ENCODE data around the gene LRRC3B. TPM values are rescaled to one million over a fixed set of nuclear protein-coding genes. Genes with fewer than 3 reads are reported as not detected.

LRRC3B gene
- total RNA-seq, 2 experiments from 2014 or later: not detected

DNA sequence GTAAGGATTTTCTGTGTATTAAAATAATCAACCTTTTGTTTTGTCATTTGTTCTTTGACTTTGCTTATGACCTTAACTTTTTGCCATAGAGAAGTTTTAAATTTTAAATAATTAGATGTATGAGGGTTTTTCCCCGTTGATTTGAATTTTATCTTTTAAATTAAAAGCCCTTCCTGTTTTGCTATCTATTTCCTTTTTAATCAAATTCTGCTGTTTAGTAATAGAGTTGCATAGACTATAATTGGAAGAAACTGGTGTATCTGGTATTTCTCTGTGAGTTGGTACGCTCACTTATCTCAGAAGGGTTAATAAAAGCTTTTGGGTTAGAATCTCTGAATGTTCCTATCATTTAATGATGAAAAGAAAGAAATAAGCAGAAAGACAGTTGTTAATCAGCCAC, 82.2 kb downstream of the LRRC3B start:
- ATAC-seq (ENCODE audit: low read depth): no peak
- H3K27me3 Mint-ChIP-seq: no peaks in the 10 kb centered on the region
- POLR2A ChIA-PET: no interaction called here
- H3K36me3 Mint-ChIP-seq: no peaks in the 10 kb centered on the region
- no peaks in the 10 kb centered on the region for H3K4me1 Mint-ChIP-seq
- no peak overlapping the region for H3K4me3 Mint-ChIP-seq
- DNase-seq: no peak
- H3K27ac Mint-ChIP-seq: no peak overlapping the region
- peaks cover 2% of the 10 kb centered on the region for H3K9me3 Mint-ChIP-seq

DNA sequence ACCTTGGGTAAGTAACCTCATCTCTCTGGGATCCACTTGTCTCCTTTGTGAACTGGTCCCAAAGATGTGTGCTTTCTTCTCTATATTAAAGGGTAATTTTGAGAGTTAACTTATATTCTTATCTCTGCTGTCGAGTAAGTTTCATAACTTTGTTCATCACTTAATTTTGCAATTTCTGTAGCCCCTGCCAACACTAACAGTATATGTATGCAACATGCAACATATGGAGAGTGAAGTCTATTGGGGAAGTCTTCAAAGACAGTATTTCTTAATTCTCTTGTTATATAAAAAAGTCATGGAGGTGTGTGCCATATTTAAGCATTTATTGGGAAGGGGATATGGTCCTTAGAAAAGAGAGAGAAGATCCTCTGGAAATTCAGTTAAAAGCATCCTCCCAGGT, 85.9 kb downstream of the LRRC3B start:
- no peak overlapping the region for H3K27ac Mint-ChIP-seq
- no peaks in the 10 kb centered on the region for H3K9me3 Mint-ChIP-seq
- no peak for ATAC-seq (ENCODE audit: low read depth)

DNA sequence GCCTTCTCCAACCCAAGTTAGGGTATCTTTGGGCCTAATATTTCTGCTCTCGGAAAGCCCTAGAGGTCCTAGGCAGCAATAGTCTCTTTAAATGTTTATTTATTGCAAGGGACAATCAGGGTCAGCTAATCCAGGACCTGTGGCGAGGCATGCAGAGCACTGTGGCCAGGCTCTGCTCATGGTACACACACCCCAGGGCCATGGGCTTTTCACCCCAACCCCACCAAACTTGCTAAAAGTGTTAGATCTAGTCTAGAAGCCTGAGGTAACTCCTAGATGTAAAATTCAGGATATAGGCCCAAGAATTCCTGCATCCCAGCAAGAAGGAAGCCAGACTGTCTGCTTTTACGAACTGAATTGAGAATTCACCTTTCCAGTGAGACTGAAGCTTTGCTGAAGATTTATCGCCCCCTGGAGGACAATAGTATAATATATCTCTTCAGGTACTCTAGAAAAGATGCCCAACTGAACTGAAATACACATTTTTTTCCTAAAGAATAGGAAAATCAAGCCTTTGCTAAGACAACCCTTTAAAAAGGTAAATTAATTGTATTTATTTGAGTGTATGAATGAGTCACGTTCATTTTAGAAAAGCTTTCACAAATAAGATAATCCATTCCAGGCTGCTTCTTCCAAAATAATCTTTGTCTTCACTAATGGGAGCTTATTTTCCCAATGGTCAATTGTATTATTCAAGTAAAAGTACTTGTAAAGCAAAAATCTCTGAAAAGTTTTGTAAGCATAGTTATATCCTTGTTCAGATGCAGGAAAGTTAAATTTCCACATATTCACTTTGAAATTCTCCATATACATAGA, 89.8 kb downstream of the LRRC3B start:
- no peaks in the 10 kb centered on the region for H3K9me3 Mint-ChIP-seq
- no peaks in the 10 kb centered on the region for H3K27me3 Mint-ChIP-seq
- DNase-seq (no peak), ATAC-seq (ENCODE audit: low read depth) (no peak)
- H3K4me1 Mint-ChIP-seq: no peaks in the 10 kb centered on the region
- POLR2A ChIA-PET: no interaction called here
- H3K4me3 Mint-ChIP-seq: no peak overlapping the region
- no peak overlapping the region for H3K27ac Mint-ChIP-seq
- no peaks in the 10 kb centered on the region for H3K36me3 Mint-ChIP-seq

More for the DNA sequence above, 85.9 kb downstream of the LRRC3B start:
- Mint-ChIP-seq H3K4me1 (no peaks in the 10 kb centered on the region), H3K36me3 (no peaks in the 10 kb centered on the region), H3K27me3 (no peaks in the 10 kb centered on the region), H3K4me3 (no peak overlapping the region)
- no peak for DNase-seq
- POLR2A ChIA-PET: no interaction called here

DNA sequence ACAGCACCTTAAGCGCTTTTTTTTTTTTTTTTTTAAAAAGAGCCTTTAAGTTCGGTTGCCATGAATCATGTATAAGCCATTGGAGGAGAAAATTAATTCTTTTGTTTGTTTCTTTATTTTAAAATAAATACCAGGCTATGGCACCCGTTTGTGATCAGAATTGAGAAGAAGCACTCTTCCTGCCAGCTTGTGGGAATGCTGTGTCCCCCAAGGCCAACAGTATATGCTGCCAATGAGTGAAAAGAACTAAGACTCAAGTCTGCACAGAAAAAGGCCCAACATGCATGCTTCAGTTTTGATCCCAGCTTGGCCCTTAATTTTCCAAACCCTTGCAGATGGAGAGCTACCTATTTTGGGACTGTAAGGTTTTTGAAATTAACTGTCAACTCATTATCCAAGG, 90.5 kb downstream of the LRRC3B start:
- Mint-ChIP-seq H3K27me3 (no peaks in the 10 kb centered on the region), H3K4me3 (no peak overlapping the region), H3K27ac (no peak overlapping the region), H3K9me3 (no peaks in the 10 kb centered on the region), H3K4me1 (no peaks in the 10 kb centered on the region), H3K36me3 (no peaks in the 10 kb centered on the region)
- POLR2A ChIA-PET: no interaction called here
- no peak for DNase-seq
- no peak for ATAC-seq (ENCODE audit: low read depth)

DNA sequence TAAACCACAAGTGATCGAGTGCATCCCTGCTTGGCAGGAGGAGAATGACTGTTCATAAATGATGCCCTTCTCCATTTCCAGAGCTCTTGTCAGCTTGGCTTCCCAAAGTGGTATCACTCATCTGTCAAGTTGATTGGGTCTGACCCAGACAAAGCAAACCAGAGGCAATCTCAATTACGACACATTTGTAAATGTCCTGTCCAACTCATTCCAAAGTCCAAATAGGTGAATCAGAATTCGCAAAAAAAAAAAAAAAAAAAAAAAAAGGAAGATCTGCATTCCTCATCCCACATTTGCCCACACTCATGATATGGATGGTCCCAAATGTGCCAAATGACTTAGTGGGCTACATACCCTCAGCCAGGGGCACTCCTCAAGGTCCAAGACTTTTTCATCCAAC, 91.9 kb downstream of the LRRC3B start:
- Mint-ChIP-seq H3K4me1 (no peaks in the 10 kb centered on the region), H3K9me3 (no peaks in the 10 kb centered on the region), H3K4me3 (no peak overlapping the region), H3K27ac (no peak overlapping the region), H3K36me3 (no peaks in the 10 kb centered on the region), H3K27me3 (no peaks in the 10 kb centered on the region)
- POLR2A ChIA-PET: no interaction called here
- ATAC-seq (ENCODE audit: low read depth) (no peak), DNase-seq (no peak)

DNA sequence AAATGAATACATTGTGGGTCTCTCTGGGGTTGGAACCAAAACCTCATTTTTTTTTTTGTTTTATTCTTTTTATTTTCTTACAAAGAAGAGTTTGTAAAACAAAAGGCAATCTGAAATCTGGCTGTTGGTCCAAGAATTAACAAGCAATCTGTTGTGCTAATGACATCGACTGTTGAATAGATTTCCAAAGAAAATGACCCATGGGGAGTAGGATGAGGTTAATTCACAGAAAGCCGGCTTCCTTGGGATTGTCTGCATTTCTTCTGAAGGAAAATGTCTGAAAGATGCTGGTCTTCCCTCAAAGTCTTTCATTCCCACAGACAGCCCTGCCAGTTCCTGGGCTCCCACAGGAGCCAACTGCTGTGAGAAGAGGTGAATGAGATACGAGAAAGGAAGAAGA, 92.9 kb downstream of the LRRC3B start:
- Mint-ChIP-seq H3K27ac (no peak overlapping the region), H3K4me3 (no peak overlapping the region), H3K27me3 (no peaks in the 10 kb centered on the region), H3K36me3 (no peaks in the 10 kb centered on the region), H3K4me1 (no peaks in the 10 kb centered on the region), H3K9me3 (peaks cover 2% of the 10 kb centered on the region)
- no peak for DNase-seq
- ATAC-seq (ENCODE audit: low read depth): no peak
- POLR2A ChIA-PET: no interaction called here

DNA sequence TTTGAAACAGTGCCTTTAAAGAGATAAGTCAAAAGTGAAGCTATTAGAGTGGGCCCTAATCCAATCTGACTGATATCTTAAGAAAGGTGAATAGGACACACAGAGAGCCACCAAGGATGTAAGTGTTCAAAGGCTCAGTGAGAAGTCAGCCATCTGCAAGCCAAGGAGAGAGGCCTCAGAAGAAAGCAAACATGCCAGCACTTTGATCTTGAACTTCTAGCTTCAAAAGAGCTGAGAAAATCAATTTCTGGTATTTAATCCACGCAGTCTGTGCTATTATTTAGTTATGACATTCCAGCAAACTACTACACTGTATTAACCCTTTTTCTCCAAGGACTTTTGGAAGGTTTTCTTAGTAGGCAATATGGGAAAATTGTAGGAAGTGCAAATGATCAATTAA, 95.7 kb downstream of the LRRC3B start:
- H3K4me3 Mint-ChIP-seq: no peak overlapping the region
- ATAC-seq (ENCODE audit: low read depth) (no peak), DNase-seq (no peak)
- H3K36me3 Mint-ChIP-seq: no peaks in the 10 kb centered on the region
- no peak overlapping the region for H3K27ac Mint-ChIP-seq
- H3K9me3 Mint-ChIP-seq: peaks cover 2% of the 10 kb centered on the region
- POLR2A ChIA-PET: no interaction called here
- no peaks in the 10 kb centered on the region for H3K27me3 Mint-ChIP-seq
- H3K4me1 Mint-ChIP-seq: no peaks in the 10 kb centered on the region

DNA sequence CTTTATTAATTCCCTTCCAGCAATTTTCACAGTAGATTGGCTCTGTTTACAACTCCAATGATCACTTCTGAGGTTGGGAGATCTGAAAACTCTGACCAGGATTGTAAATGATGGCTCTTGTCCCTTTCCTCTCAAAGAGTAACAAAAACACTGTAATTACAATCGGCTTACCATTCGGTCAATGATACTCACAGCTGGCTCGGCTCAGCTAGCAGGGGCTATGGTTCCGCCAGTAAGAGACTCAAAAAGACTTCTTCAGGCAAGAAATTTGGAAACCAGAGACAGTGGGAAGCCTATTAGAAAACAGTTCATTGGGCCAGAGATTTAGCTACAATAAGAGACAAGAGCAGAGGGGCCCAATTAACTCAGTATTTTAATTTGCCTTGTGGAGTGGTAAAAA, 96.6 kb downstream of the LRRC3B start:
- DNase-seq: no peak
- POLR2A ChIA-PET: no interaction called here
- H3K4me3 Mint-ChIP-seq: no peak overlapping the region

DNA sequence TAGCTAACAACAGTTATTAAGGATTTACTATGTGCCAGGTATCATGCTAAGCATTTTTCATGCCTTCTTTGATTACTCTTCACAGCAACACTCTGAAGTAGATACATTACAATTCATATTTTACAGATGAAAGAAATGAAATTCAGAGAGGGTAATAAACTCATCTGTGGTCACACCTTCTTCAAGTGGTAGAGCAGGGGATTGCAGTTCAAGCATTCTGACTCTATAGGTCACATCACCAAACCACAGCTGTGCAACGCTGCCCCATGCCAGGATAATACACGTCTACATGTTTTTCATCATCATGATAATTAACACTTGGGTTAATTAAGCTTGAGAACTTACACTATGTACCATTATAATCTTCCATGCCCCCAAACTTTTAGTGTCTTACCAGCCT, 98.5 kb downstream of the LRRC3B start:
- POLR2A ChIA-PET: no interaction called here
- peaks cover 2% of the 10 kb centered on the region for H3K9me3 Mint-ChIP-seq
- DNase-seq (no peak), ATAC-seq (ENCODE audit: low read depth) (no peak)
- no peaks in the 10 kb centered on the region for H3K27me3 Mint-ChIP-seq
- no peak overlapping the region for H3K4me3 Mint-ChIP-seq
- no peaks in the 10 kb centered on the region for H3K4me1 Mint-ChIP-seq
- H3K27ac Mint-ChIP-seq: no peak overlapping the region
- H3K36me3 Mint-ChIP-seq: no peaks in the 10 kb centered on the region

More for the DNA sequence above, 96.6 kb downstream of the LRRC3B start:
- no peak for ATAC-seq (ENCODE audit: low read depth)
- Mint-ChIP-seq H3K9me3 (peaks cover 2% of the 10 kb centered on the region), H3K36me3 (no peaks in the 10 kb centered on the region), H3K27ac (no peak overlapping the region), H3K4me1 (no peaks in the 10 kb centered on the region), H3K27me3 (no peaks in the 10 kb centered on the region)

DNA sequence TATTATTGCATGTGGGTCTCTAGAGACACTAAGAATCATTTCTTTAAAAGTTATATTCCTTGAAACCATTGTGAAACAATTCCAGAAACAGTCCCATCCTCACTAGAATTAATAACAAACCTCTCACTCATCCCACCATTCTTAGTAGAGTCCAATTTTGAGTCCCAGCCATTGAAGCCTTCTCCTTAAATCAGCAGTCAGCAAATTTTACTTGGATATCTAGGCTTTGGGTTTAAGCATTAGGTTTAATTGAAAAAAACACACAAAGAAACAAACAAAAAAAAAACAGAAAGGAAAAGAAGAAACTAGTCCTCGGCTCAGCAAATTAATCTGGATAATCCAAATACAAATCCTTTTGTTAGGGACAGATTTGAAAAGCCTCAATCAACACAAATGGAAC, 109.3 kb downstream of the LRRC3B start:
- no peaks in the 10 kb centered on the region for H3K4me1 Mint-ChIP-seq
- H3K9me3 Mint-ChIP-seq: peaks cover 2% of the 10 kb centered on the region
- no peak overlapping the region for H3K27ac Mint-ChIP-seq
- H3K36me3 Mint-ChIP-seq: no peaks in the 10 kb centered on the region
- ATAC-seq (ENCODE audit: low read depth): no peak
- POLR2A ChIA-PET: no interaction called here
- no peak for DNase-seq
- H3K27me3 Mint-ChIP-seq: no peaks in the 10 kb centered on the region
- H3K4me3 Mint-ChIP-seq: no peak overlapping the region

DNA sequence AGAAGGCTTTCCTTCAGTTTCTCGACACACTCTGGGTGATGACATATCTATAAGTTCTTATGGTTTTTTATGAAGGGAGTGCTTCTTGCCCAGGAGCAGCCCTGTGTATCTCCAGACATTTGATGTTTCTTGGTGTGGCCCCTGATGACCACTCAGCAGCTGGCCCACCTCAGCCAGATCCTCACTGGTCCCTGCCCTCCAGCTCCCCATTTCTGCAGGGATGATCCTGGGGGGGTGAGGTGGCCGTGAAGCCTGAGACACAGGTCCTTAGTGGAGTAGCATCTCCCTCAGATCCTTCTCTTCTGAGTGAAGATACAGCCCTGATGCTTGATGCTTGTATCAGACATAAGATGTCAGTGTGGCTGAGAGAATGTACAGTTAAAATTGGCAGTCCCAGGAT, 127.7 kb downstream of the LRRC3B start:
- H3K27me3 Mint-ChIP-seq: no peaks in the 10 kb centered on the region
- DNase-seq (no peak), ATAC-seq (ENCODE audit: low read depth) (no peak)
- no peaks in the 10 kb centered on the region for H3K36me3 Mint-ChIP-seq
- no peak overlapping the region for H3K4me3 Mint-ChIP-seq
- POLR2A ChIA-PET: no interaction called here
- H3K27ac Mint-ChIP-seq: no peak overlapping the region
- H3K9me3 Mint-ChIP-seq: peaks cover 2% of the 10 kb centered on the region
- H3K4me1 Mint-ChIP-seq: no peaks in the 10 kb centered on the region

DNA sequence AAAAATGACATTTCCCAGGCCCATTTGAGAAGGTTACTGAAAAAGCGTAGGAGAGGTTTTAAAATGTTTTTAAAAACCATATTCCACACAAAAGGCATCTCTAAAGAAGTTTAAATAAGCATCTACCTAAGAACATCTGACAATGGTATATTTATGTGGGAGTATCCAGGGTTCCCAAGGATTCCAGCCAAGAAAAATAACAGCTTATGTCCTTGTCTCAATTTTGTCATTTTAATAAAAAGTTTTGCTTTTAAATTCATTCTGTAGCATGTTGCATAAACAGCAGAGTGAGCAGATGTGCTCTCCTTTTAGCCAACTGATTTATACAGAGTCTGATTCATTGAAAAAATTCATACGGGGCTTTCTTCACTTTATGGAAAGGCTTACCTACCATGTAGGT, 129.9 kb downstream of the LRRC3B start:
- no peaks in the 10 kb centered on the region for H3K27me3 Mint-ChIP-seq
- ATAC-seq (ENCODE audit: low read depth): no peak
- POLR2A ChIA-PET: no interaction called here
- no peaks in the 10 kb centered on the region for H3K36me3 Mint-ChIP-seq
- no peak for DNase-seq
- H3K9me3 Mint-ChIP-seq: peaks cover 2% of the 10 kb centered on the region
- no peak overlapping the region for H3K4me3 Mint-ChIP-seq
- no peak overlapping the region for H3K27ac Mint-ChIP-seq
- no peaks in the 10 kb centered on the region for H3K4me1 Mint-ChIP-seq

DNA sequence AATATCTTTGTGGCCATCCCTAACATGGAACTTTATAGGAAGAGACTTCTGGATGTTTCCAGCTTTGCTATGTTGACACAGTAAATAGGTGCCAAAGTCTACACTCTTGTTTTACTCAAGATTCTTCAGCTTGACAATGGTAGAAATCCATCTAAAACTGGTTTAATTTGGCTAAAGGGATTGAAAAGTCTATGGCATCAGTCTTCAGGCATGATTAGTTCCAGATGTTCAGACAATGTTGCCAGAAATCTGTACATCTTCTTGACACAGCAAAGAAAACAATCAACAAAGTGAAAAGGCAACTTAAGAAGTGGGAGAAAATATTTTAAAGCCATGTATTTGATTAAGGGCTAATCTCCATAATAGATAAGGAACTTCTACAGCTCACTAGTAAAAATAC, 130.5 kb downstream of the LRRC3B start:
- no peaks in the 10 kb centered on the region for H3K9me3 Mint-ChIP-seq
- ATAC-seq (ENCODE audit: low read depth) (no peak), DNase-seq (no peak)
- no peak overlapping the region for H3K4me3 Mint-ChIP-seq
- no peaks in the 10 kb centered on the region for H3K4me1 Mint-ChIP-seq
- no peaks in the 10 kb centered on the region for H3K36me3 Mint-ChIP-seq
- no peaks in the 10 kb centered on the region for H3K27me3 Mint-ChIP-seq
- no peak overlapping the region for H3K27ac Mint-ChIP-seq
- POLR2A ChIA-PET: no interaction called here

DNA sequence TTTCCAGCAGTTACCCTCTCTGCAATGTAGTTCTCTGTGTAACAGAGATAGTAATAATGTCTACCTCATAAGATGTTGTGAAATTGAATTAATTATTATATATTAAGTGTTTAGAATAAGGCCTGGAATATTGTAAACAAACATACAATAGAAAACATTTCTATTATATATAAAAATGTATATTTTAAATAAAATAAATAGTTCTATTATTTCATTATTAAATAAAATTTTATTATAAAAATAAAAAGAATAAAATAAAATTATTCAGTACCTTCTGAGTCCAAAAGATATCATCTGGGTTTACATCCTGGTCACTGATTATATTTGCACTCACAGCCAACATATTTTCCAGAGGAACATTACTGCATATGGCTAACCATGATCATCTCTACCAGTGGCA, 135.4 kb downstream of the LRRC3B start:
- POLR2A ChIA-PET: no interaction called here
- ATAC-seq (ENCODE audit: low read depth) (no peak), DNase-seq (no peak)
- H3K4me3 Mint-ChIP-seq: no peak overlapping the region
- no peaks in the 10 kb centered on the region for H3K4me1 Mint-ChIP-seq
- no peaks in the 10 kb centered on the region for H3K36me3 Mint-ChIP-seq
- no peaks in the 10 kb centered on the region for H3K27me3 Mint-ChIP-seq
- no peak overlapping the region for H3K27ac Mint-ChIP-seq
- H3K9me3 Mint-ChIP-seq: no peaks in the 10 kb centered on the region
